HepG2 (cell line): Measurements from ENCODE around the gene FSIP1. TPM values are rescaled to one million over a fixed set of nuclear protein-coding genes. Genes with fewer than 3 reads are reported as not detected.

Experiments
- ATAC-seq: fragments of 200-7000 bp; cut with Tn5 transposase; 3 replicates; pipeline ENCODE4 v1.9.1; 2020; ENCODE audit warnings: mild to moderate bottlenecking, moderate library complexity
- BruUV-seq: library from RNA; stranded (reverse); fragments of 400-500 nt; replicated peaks from 2 replicates; lab custom pipeline; 2021; lab: Mats Ljungman, UMichigan
- CTCF ChIA-PET: fragments of 300-600 bp; formaldehyde crosslinking; extraction: SDS; loops from one replicate; lab custom pipeline; 2021; ENCODE audit warnings: low total read pairs, inconsistent platforms, low intra/inter-chr PET ratio; lab: Yijun Ruan, JAX
- POLR2A ChIA-PET: fragments of 350-600 bp; sonication (Branson Sonifier 250); formaldehyde crosslinking; loops from one replicate; lab custom pipeline; 2020; ENCODE audit warnings: antibody characterized with exemption, inconsistent platforms; lab: Yijun Ruan, JAX
- DNase-seq: peaks from one replicate; pipeline ENCODE4 v3.0.0-alpha.2; 2015; ENCODE audit warnings: low spot score
- FAIRE-seq: peaks from 3 replicates; lab custom pipeline; 2011; peaks lifted over from hg19 to GRCh38; lab: Jason Lieb, UNC
- H2AFZ ChIP-seq: one replicate; pipeline ENCODE4 v1.6.1; 2011; ENCODE audit warnings: low read length, inconsistent platforms
- H3K27ac ChIP-seq: fragments of 300-600 bp; 3 replicates; pipeline ENCODE4 v1.8.0; 2011; ENCODE audit warnings: mixed run types, mild to moderate bottlenecking, mixed read lengths, low read length, inconsistent platforms; ENCODE audit not compliant: insufficient read depth; ENCODE audit errors: extremely low read length
- H3K27me3 ChIP-seq, 2 experiments: fragments of 200-600 bp in 1 of 2; 2 replicates in 1 of 2; 3 replicates in 1 of 2; pipeline versions ENCODE4 v1.6.0 to v1.8.0; 2011; ENCODE audit warnings: low read length in 2 of 2, mild to moderate bottlenecking in 2 of 2, moderate library complexity in 2 of 2, inconsistent platforms in 1 of 2; ENCODE audit not compliant: insufficient read depth in 2 of 2, control insufficient read depth in 1 of 2
- H3K36me3 ChIP-seq, 2 experiments: fragments of 200-600 bp in 1 of 2; replicated peaks in 1 of 2; 2 replicates in 1 of 2; 3 replicates in 1 of 2; pipeline versions ENCODE4 v1.5.1 to v1.8.0; 2011; ENCODE audit warnings: low read length in 2 of 2, inconsistent platforms in 1 of 2; ENCODE audit not compliant: insufficient read depth in 2 of 2, control insufficient read depth in 1 of 2
- H3K4me1 ChIP-seq: 2 replicates; pipeline ENCODE4 v1.5.1; 2012; ENCODE audit warnings: low read length, inconsistent platforms; ENCODE audit not compliant: insufficient read depth
- H3K4me2 ChIP-seq: 2 replicates; pipeline ENCODE4 v1.6.0; 2011; ENCODE audit warnings: low read depth, low read length, inconsistent platforms
- H3K4me3 ChIP-seq, 3 experiments: fragments of 200-600 bp in 1 of 3; sonication (generic), shearing (Covaris generic) in 1 of 3; replicated peaks in 1 of 3; 2 replicates each; pipeline ENCODE4 v1.5.1; 2011 to 2016; ENCODE audit warnings: low read length in 3 of 3, inconsistent platforms in 2 of 3, low read depth in 2 of 3, mild to moderate bottlenecking in 2 of 3, control low read depth in 1 of 3, mixed read lengths in 1 of 3; ENCODE audit not compliant: insufficient read depth in 1 of 3
- H3K79me2 ChIP-seq: one replicate; pipeline ENCODE4 v1.6.1; 2011; ENCODE audit warnings: low read length, inconsistent platforms; ENCODE audit not compliant: insufficient read depth
- H3K9ac ChIP-seq: 2 replicates; pipeline ENCODE4 v1.6.0; 2011; ENCODE audit warnings: mild to moderate bottlenecking, low read depth, low read length, inconsistent platforms; ENCODE audit not compliant: insufficient read depth
- H3K9me3 ChIP-seq: 2 replicates; pipeline ENCODE4 v1.5.1; 2012; ENCODE audit warnings: mild to moderate bottlenecking, low read length
- H4K20me1 ChIP-seq: 2 replicates; pipeline ENCODE4 v1.6.0; 2011; ENCODE audit warnings: inconsistent platforms, mild to moderate bottlenecking, low read length, moderate library complexity; ENCODE audit not compliant: insufficient read depth
- CCDC6 ChIP-seq: sonication (generic); formaldehyde crosslinking; IDR thresholded peaks from 2 replicates; pipeline ENCODE4 v1.8.1; 2022; ENCODE audit warnings: mild to moderate bottlenecking, missing genetic modification reagents, moderate library complexity
- DNMT3B ChIP-seq: conservative IDR thresholded peaks from 2 replicates; pipeline ENCODE4 v1.6.1; 2016; ENCODE audit warnings: missing biosample characterization, control low read depth
- HES4 ChIP-seq: sonication (generic); formaldehyde crosslinking; IDR thresholded peaks from 2 replicates; pipeline ENCODE4 v1.9.0; 2021; ENCODE audit warnings: mild to moderate bottlenecking, missing genetic modification reagents, borderline replicate concordance
- HOXA5 ChIP-seq: sonication (generic); formaldehyde crosslinking; IDR thresholded peaks from 2 replicates; pipeline ENCODE4 v1.4.0; 2020; ENCODE audit warnings: missing genetic modification reagents
- ZFP82 ChIP-seq: sonication (generic); formaldehyde crosslinking; IDR thresholded peaks from 2 replicates; pipeline ENCODE4 v1.5.1; 2020; ENCODE audit warnings: mild to moderate bottlenecking, missing genetic modification reagents, borderline replicate concordance
- ZNF292 ChIP-seq: sonication (generic); formaldehyde crosslinking; IDR thresholded peaks from 2 replicates; pipeline ENCODE4 v1.8.1; 2022; ENCODE audit warnings: mild to moderate bottlenecking, low read depth, missing genetic modification reagents, borderline replicate concordance
- ZNF33B ChIP-seq: sonication (generic); formaldehyde crosslinking; IDR thresholded peaks from 2 replicates; pipeline ENCODE4 v1.5.1; 2020; ENCODE audit warnings: mild to moderate bottlenecking, missing genetic modification reagents
- ZNF34 ChIP-seq: sonication (generic); formaldehyde crosslinking; IDR thresholded peaks from 2 replicates; pipeline ENCODE4 v1.4.0; 2020; ENCODE audit warnings: mild to moderate bottlenecking, missing genetic modification reagents, borderline replicate concordance
- WGBS: methylation state at CpG from one replicate; pipeline ENCODE4 v1.1.6; 2017; ENCODE audit warnings: low lambda C conversion rate; 5-methylcytosine and 5-hydroxymethylcytosine counted together
- in situ Hi-C: cut with HindIII; loops from 2 replicates; pipeline ENCODE4 v1.10.0; 2017; ENCODE audit warnings: low pct_unique_long_range_greater_than_20kb; ENCODE audit not compliant: extremely low pct_ligation_motif_present
- intact Hi-C: fragments of 100-400 bp; cut with micrococcal nuclease; formaldehyde crosslinking; loops from one replicate; pipeline ENCODE4 v1.10.0; 2022; ENCODE audit not compliant: unreplicated experiment
- polyA plus RNA-seq, 8 experiments: library from polyadenylated mRNA; depleted of rRNA in 3 of 8; stranded (reverse) in 7 of 8; unstranded in 1 of 8; fragments of >200 nt; fragmentation: Illumina TruSeq in 4 of 8; extraction: Trizol in 4 of 8; gene quantifications; 2 replicates each; pipeline versions ENCODE4 v1.2.1 to v1.2.3, GENCODE V29; 2011 to 2016; ENCODE audit warnings: low read depth in 4 of 8, missing spikeins in 1 of 8, mixed read lengths in 1 of 8; ENCODE audit not compliant: insufficient read depth in 1 of 8
- total RNA-seq, 5 experiments: library from RNA; depleted of rRNA; stranded (reverse); fragments of >200 nt; fragmentation: Illumina TruSeq; extraction: Trizol; gene quantifications; 2 replicates each; pipeline ENCODE4 v1.2.3, GENCODE V29; 2016; ENCODE audit warnings: low read depth in 1 of 5
- TF ChIP-seq, protein P1 (sequence below): sonication (generic); formaldehyde crosslinking; IDR thresholded peaks from 2 replicates; pipeline ENCODE4 v1.5.0; 2020; ENCODE audit warnings: missing genetic modification reagents, mild to moderate bottlenecking, borderline replicate concordance
- TF ChIP-seq, protein P2 (sequence below): sonication (generic); formaldehyde crosslinking; IDR thresholded peaks from 2 replicates; pipeline ENCODE4 v1.8.0; 2023; ENCODE audit warnings: mild to moderate bottlenecking, missing genetic modification reagents
- TF ChIP-seq, protein P3 (sequence below): IDR thresholded peaks from 2 replicates; pipeline ENCODE4 v1.6.1; 2018; ENCODE audit warnings: missing genetic modification reagents, mild to moderate bottlenecking, missing compliant biosample characterization

The FSIP1 gene
- total and polyA plus RNA-seq, 2 of the 13 experiments (the other 11 are each of a cell fraction or from before 2014, with no cell fraction given) = 0.18 TPM; not detected in 1

DNA sequence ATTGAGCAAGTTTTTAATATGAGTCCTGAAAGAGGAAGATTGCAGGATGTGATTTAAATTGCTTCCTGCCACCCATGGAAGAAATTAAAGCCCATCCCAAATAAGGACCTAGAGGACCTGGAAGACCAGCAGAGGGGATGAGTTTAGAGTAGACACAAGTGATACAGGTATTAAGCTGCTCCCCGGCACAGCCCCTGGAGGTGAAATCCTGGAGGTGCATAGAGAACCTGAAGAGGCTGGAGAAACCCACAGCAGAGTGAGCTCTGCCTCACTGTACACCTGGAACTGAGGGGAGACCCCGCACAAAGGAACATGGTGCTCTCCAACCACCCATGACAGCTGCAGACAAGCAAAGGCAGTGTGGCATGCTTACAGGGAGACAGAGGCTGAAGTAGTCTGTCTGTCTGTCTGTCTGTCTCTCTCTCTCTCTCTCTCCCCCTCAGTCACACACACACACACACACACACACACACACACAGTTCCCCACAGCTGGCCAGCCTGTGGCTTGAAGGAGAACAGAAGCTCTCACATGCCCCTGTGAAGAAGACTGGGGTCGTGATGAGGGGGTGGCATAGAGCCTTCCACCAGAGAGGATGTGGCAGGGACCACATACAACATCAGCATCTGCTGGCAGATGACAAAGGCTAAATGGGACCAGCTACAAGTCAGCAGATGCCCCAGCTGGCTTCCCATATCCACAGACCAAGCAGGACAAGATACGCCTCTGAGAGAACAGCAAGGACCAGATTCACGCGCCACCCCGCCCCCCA lies 38.1 kb downstream of the FSIP1 start:
- WGBS = 50% methylated on average over 5 of the region's 7 CpGs
- DNase-seq (no peak), FAIRE-seq (no peak), ATAC-seq (peak; percentile 35; the same call in 1 of the 3 replicates)
- peaks cover 2% of the 10 kb centered on the region; the same call in 1 of the 2 replicates for H4K20me1 ChIP-seq
- H3K4me1 ChIP-seq = no peaks in the 10 kb centered on the region
- TF ChIP-seq CCDC6 (CRISPR knock-in tag) (no peak), HES4 (CRISPR knock-in tag) (no peak), ZNF34 (no peak), HOXA5 (no peak), ZNF292 (CRISPR knock-in tag) (no peak), ZFP82 (CRISPR knock-in tag) (no peak), DNMT3B (CRISPR knock-in tag) (no peak), ZNF33B (CRISPR knock-in tag) (no peak)
- TF ChIP-seq, protein P1, sequence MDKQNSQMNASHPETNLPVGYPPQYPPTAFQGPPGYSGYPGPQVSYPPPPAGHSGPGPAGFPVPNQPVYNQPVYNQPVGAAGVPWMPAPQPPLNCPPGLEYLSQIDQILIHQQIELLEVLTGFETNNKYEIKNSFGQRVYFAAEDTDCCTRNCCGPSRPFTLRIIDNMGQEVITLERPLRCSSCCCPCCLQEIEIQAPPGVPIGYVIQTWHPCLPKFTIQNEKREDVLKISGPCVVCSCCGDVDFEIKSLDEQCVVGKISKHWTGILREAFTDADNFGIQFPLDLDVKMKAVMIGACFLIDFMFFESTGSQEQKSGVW (CRISPR knock-in tag) = no peak
- TF ChIP-seq, protein P2, sequence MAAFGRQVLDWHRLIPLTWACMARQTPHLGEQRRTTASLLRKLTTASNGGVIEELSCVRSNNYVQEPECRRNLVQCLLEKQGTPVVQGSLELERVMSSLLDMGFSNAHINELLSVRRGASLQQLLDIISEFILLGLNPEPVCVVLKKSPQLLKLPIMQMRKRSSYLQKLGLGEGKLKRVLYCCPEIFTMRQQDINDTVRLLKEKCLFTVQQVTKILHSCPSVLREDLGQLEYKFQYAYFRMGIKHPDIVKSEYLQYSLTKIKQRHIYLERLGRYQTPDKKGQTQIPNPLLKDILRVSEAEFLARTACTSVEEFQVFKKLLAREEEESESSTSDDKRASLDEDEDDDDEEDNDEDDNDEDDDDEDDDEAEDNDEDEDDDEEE (CRISPR knock-in tag) = no peak
- TF ChIP-seq, protein P3, sequence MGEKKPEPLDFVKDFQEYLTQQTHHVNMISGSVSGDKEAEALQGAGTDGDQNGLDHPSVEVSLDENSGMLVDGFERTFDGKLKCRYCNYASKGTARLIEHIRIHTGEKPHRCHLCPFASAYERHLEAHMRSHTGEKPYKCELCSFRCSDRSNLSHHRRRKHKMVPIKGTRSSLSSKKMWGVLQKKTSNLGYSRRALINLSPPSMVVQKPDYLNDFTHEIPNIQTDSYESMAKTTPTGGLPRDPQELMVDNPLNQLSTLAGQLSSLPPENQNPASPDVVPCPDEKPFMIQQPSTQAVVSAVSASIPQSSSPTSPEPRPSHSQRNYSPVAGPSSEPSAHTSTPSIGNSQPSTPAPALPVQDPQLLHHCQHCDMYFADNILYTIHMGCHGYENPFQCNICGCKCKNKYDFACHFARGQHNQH (CRISPR knock-in tag) = no peak
- intact Hi-C loops = no loop called here
- CTCF ChIA-PET = no interaction called here
- H3K36me3 ChIP-seq = no peaks in the 10 kb centered on the region
- no peak overlapping the region for H3K4me3 ChIP-seq
- no TSS peak for BruUV-seq
- POLR2A ChIA-PET = no interaction called here
- H3K27me3 ChIP-seq = no peaks in the 10 kb centered on the region
- no peaks in the 10 kb centered on the region for H3K9me3 ChIP-seq
- in situ Hi-C loops = no loop called here
- no peak overlapping the region for H3K27ac ChIP-seq
- H3K79me2 ChIP-seq = no peaks in the 10 kb centered on the region
- no peak overlapping the region for H2AFZ ChIP-seq
- H3K4me2 ChIP-seq = no peak overlapping the region
- H3K9ac ChIP-seq = no peak overlapping the region
